Measurements from ENCODE around the gene NCK2. TPM values are rescaled to one million over a fixed set of nuclear protein-coding genes. Genes with fewer than 3 reads are reported as not detected.

The NCK2 gene
- total RNA-seq, 1 donor from 2014 or later: 92.5 TPM

DNA sequence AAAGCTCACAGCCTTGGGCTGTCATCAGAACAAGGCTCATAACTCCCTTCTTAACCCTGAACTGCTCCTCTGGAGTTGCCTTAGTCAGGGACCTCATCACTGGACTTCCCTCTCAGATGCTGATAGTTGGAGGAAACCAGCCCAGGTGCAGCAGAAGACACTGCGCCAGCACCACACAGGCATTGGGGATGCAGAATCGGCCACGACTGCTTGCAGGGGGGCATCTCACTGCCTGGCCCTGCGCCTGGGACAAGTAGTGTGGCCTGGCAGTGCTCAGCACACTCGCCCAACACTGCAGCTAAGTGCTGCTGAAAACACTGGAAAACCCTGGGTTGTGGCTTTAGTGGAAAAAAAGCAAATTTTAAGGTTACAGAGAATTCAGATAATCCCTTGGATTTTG is 68.7 kb downstream of the NCK2 start:
- H3K36me3 Mint-ChIP-seq (ENCODE audit: insufficient read depth): peaks cover 14% of the 10 kb centered on the region
- peak overlapping the region; percentile 92 for H3K27ac Mint-ChIP-seq
- TF ChIP-seq CTCF (IDR thresholded peaks at IDR 0.05; ENCODE audit: unreplicated experiment): no peak
- H3K4me1 Mint-ChIP-seq (ENCODE audit: low read depth): peaks cover 54% of the 10 kb centered on the region
- H3K4me3 Mint-ChIP-seq (ENCODE audit: low read depth): no peak overlapping the region
- no peaks in the 10 kb centered on the region for H3K9me3 Mint-ChIP-seq (ENCODE audit: low read depth)
- H3K27me3 Mint-ChIP-seq: no peaks in the 10 kb centered on the region
- DNase-seq (ENCODE audit: low spot score, unreplicated experiment): no peak

DNA sequence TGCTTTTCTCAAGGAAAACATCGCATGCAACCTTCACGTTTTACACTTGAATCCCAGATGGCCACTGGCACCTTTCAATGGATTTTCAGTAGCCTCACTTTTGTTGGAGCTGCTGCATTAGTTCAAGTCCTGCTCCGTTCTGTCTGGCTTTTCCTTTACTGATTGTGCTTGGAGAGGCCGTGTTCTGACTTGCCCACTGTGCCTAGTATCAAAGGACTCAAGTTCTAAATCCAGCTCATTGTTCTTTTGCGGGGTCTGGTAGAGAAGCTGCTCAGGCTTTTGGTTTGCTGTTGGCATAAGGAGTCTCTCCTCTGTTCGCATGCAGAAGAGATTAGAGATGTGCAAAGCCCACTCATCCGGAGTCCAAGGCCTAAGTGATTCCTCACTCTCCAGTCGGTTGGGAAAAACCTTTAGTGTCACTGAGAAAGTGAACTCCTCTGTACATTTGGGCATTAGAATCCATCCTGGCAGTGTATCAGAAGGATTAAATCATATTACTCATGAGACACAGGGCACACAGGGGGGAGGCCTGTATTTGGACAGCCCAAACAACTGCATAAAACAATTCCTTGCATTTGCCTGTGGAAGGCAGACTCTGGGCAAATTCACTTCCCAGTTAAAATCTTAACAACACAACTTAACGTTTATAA is 69.7 kb downstream of the NCK2 start:
- H3K36me3 Mint-ChIP-seq (ENCODE audit: insufficient read depth): peaks cover 18% of the 10 kb centered on the region
- H3K9me3 Mint-ChIP-seq (ENCODE audit: low read depth): no peaks in the 10 kb centered on the region
- peak overlapping the region; percentile 92 for H3K27ac Mint-ChIP-seq
- no peak overlapping the region for H3K4me3 Mint-ChIP-seq (ENCODE audit: low read depth)
- no peak for TF ChIP-seq CTCF (IDR thresholded peaks at IDR 0.05; ENCODE audit: unreplicated experiment)
- DNase-seq (ENCODE audit: low spot score, unreplicated experiment): no peak
- H3K27me3 Mint-ChIP-seq: no peaks in the 10 kb centered on the region
- H3K4me1 Mint-ChIP-seq (ENCODE audit: low read depth): peaks cover 50% of the 10 kb centered on the region

- TF ChIP-seq CTCF (IDR thresholded peaks at IDR 0.05; ENCODE audit: unreplicated experiment): no peak
- no peak for DNase-seq (ENCODE audit: low spot score, unreplicated experiment)
- Mint-ChIP-seq H3K27me3 (no peaks in the 10 kb centered on the region), H3K4me3 (ENCODE audit: low read depth) (no peak overlapping the region), H3K4me1 (ENCODE audit: low read depth) (peaks cover 40% of the 10 kb centered on the region), H3K9me3 (ENCODE audit: low read depth) (no peaks in the 10 kb centered on the region), H3K36me3 (ENCODE audit: insufficient read depth) (peaks cover 18% of the 10 kb centered on the region), H3K27ac (no peak overlapping the region)
Measured at GRCh38 chr2:105815401-105815800, 70.7 kb downstream of the NCK2 start.

DNA sequence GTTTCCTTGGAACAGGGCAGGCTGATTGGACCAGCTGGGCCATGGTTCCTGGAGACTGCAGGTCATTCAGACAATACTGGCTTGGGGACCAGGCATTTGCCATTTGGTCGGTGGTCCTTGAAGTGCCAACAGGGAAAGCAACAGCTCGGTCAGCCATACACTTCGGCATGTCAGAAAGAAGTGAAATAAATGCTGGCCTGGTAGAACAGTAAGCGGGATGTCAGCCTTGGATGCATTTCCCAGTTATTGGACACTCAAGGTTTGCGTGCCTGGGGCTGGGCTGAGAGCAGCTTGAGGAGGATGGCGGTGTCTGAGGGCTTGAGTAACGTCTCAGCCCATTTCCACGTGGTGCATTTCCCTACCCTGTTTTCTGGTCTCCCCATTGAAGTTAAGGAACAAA is 75.4 kb downstream of the NCK2 start:
- DNase-seq (ENCODE audit: low spot score, unreplicated experiment): no peak
- TF ChIP-seq CTCF (IDR thresholded peaks at IDR 0.05; ENCODE audit: unreplicated experiment): no peak
- no peaks in the 10 kb centered on the region for H3K27me3 Mint-ChIP-seq
- no peak overlapping the region for H3K4me3 Mint-ChIP-seq (ENCODE audit: low read depth)
- peak overlapping the region; percentile 38 for H3K27ac Mint-ChIP-seq
- H3K36me3 Mint-ChIP-seq (ENCODE audit: insufficient read depth): peaks cover 21% of the 10 kb centered on the region
- no peaks in the 10 kb centered on the region for H3K9me3 Mint-ChIP-seq (ENCODE audit: low read depth)
- peaks cover 27% of the 10 kb centered on the region for H3K4me1 Mint-ChIP-seq (ENCODE audit: low read depth)

DNA sequence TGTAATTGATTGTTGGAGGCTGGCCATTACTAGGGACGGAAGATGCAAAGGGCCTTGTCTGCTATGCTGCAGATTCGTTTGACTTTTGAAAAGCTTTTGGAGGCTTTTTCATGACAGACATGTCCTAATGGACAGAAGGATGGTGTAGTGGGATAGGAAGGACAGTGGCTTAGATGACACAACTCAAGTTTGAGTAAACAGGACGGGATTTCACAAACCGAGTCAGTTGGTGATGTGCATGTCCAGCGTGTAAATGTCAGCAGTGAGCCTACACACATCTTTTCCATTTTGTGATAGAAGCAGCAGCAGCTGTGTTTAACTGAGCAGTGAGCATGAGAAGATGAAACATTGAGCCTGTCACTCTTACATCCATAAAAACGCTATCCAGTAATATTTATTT is 76.0 kb downstream of the NCK2 start:
- Mint-ChIP-seq H3K9me3 (ENCODE audit: low read depth) (no peaks in the 10 kb centered on the region), H3K4me1 (ENCODE audit: low read depth) (peaks cover 26% of the 10 kb centered on the region), H3K36me3 (ENCODE audit: insufficient read depth) (peaks cover 21% of the 10 kb centered on the region), H3K4me3 (ENCODE audit: low read depth) (no peak overlapping the region), H3K27ac (peak overlapping the region; percentile 38), H3K27me3 (no peaks in the 10 kb centered on the region)
- no peak for DNase-seq (ENCODE audit: low spot score, unreplicated experiment)
- no peak for TF ChIP-seq CTCF (IDR thresholded peaks at IDR 0.05; ENCODE audit: unreplicated experiment)
